HPDE6-E6E7 (cell line): ENCODE measurements around the gene NCKAP5L.
"Not testable (repeated sequence)": the region's sequence is repeated elsewhere in the genome, so short reads cannot be mapped to it uniquely, and the experiment has no call there.

ENCODE experiments used
- DNase-seq: peaks from one replicate; pipeline ENCODE4 v3.0.0; 2011; ENCODE audit warnings: missing footprints; ENCODE audit errors: extremely low spot score

The NCKAP5L gene

GRCh38 chr12:49783917-49784676 is 44.1 kb downstream of the NCKAP5L start:
- no peak for DNase-seq

GRCh38 chr12:49780914-49781313 is 47.3 kb downstream of the NCKAP5L start:
- not testable (repeated sequence) for DNase-seq

GRCh38 chr12:49779581-49779980 is 48.6 kb downstream of the NCKAP5L start:
- no peak for DNase-seq

- DNase-seq: peak; percentile 57
These were observed 50.1 kb downstream of the NCKAP5L start for GRCh38 chr12:49777800-49778748.

- DNase-seq: no peak
These were observed 50.9 kb downstream of the NCKAP5L start for GRCh38 chr12:49777341-49777740.

- no peak for DNase-seq
These were observed 51.4 kb downstream of the NCKAP5L start for GRCh38 chr12:49776858-49777257.

GRCh38 chr12:49776413-49776812 is 51.8 kb downstream of the NCKAP5L start:
- DNase-seq: peak; percentile 71

- DNase-seq: not testable (repeated sequence)
These were observed 55.1 kb downstream of the NCKAP5L start for GRCh38 chr12:49773102-49773501.

- no peak for DNase-seq
These were observed 60.9 kb downstream of the NCKAP5L start for GRCh38 chr12:49767333-49767732.

GRCh38 chr12:49766115-49766455 is 62.1 kb downstream of the NCKAP5L start:
- no peak for DNase-seq

- DNase-seq: no peak
These were observed 64.1 kb downstream of the NCKAP5L start for GRCh38 chr12:49764126-49764525.

- DNase-seq: peak; percentile 38
These were observed 65.1 kb downstream of the NCKAP5L start for GRCh38 chr12:49763006-49763591.

- no peak for DNase-seq
These were observed 65.8 kb downstream of the NCKAP5L start for GRCh38 chr12:49762468-49762847.

- no peak for DNase-seq
These were observed 66.3 kb downstream of the NCKAP5L start for GRCh38 chr12:49761677-49762467.

- DNase-seq: no peak
These were observed 77.2 kb downstream of the NCKAP5L start for GRCh38 chr12:49750996-49751393.

- DNase-seq: peak; percentile 51
These were observed 77.9 kb downstream of the NCKAP5L start for GRCh38 chr12:49750027-49750995.

- DNase-seq: no peak
These were observed 79.4 kb downstream of the NCKAP5L start for GRCh38 chr12:49748800-49749199.

GRCh38 chr12:49748306-49748705 is 79.9 kb downstream of the NCKAP5L start:
- DNase-seq: no peak

GRCh38 chr12:49744363-49744885 is 83.8 kb downstream of the NCKAP5L start:
- DNase-seq: no peak
